NCI-H1105 treated with DMSO at 0.1 percent for 48 hours (cell line): ENCODE results near the gene CHDH.

ENCODE experiments used
- DNase-seq: peaks from one replicate; lab custom pipeline; 2025; lab: John Stamatoyannopoulos, UW

Gene CHDH, protein sequence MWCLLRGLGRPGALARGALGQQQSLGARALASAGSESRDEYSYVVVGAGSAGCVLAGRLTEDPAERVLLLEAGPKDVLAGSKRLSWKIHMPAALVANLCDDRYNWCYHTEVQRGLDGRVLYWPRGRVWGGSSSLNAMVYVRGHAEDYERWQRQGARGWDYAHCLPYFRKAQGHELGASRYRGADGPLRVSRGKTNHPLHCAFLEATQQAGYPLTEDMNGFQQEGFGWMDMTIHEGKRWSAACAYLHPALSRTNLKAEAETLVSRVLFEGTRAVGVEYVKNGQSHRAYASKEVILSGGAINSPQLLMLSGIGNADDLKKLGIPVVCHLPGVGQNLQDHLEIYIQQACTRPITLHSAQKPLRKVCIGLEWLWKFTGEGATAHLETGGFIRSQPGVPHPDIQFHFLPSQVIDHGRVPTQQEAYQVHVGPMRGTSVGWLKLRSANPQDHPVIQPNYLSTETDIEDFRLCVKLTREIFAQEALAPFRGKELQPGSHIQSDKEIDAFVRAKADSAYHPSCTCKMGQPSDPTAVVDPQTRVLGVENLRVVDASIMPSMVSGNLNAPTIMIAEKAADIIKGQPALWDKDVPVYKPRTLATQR

DNA sequence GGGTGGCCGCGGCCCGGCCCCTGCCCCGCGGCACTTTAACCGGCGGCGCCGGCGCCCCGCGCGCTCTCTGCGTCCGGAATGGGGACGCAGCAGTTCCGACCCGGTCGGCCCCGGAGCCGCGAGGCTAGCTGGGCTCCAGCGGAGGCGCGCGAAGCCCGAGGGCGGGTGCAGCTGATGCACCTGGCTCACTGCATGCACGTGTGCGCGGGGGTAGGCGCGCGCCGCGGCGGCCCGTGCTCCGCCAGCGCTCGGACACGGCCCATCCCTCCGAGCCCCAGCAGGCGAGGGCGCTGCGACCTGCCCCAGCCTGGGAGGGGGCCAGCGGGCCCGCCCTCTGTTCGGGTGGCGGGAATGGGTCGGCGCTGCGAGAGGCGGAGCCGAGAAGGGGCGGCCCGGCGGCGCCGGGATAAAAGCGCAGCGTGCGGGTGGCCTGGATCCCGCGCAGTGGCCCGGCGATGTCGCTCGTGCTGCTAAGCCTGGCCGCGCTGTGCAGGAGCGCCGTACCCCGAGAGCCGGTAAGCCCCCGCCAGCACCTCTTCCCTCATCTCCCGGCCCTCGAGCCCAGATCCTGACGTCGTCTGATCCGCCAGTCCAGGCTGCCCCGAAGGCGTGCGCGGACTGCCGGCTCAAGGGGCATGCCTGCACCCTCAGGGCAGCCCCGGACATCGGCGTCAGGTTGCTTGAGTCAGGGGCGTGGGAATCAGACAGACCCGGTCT is at the start of gene CHDH, which contains the start of gene IL17RB:
CHDH (minus strand) TSS at position 286 of the 717 bp plus-strand sequence. CDS start 22,411 bp downstream, outside the sequence.
IL17RB (plus strand) TSS at position 435 of the 717 bp plus-strand sequence; CDS start at position 456, 21 bp downstream.
- DNase-seq: peak; percentile 12

DNA sequence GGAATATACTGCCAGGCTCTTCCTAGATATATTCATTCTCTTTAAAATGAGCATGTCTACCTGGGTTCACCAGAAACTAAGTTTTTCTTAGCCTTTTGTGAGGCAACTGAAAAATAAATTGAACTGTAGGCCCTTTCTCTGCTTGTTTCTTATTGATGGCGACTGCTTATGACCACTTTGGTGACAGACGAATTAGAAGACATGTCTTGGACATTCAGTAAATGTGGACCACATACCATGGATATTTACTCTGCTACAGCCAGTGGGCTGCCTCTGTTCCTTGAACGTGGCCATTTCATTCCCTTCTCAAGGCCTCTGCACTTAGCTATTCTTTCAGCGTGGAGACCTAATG is 46.0 kb upstream of the CHDH start:
- no peak for DNase-seq

DNA sequence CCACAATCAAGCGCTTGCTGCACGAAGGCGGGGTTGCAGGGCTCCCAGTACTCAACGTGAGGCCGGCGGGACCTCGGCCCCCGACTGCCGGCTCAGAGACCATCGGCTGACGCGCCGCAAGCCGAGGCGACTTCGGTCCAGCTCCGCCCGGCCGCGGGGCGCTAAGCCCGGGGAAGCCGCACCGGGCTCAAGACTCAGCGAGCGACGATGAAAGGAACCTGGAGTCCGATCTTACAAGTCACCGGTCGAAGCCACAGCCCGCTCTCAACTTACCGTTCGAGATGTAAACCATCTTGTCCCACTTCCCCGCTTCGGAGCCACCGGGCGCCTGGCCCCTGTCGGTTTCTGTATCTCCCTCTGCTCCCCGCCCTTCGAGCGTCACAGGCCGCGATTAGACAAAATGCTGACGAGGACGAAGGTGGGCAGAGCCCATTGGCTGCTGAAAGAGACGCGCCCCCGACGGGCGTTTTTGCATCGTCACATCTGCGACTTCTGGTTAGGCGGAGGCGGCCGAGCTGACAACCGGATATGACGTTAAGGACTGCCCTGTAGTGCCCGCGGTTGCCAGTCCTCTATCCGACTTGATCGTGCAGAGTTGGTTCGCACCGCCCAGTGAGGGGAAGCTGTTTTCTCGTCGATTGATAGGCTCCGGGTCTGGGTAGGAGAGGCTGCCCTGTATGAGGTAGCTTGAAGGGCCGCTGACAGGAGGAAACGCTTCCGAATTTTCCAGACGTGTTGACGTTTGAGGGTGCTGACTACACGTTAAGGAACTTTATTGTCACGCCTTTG is 45.5 kb upstream of the CHDH start, which contains the start of gene SELENOK:
SELENOK (minus strand) TSS at position 363 of the 789 bp plus-strand sequence.
- peak; percentile 97 for DNase-seq

DNA sequence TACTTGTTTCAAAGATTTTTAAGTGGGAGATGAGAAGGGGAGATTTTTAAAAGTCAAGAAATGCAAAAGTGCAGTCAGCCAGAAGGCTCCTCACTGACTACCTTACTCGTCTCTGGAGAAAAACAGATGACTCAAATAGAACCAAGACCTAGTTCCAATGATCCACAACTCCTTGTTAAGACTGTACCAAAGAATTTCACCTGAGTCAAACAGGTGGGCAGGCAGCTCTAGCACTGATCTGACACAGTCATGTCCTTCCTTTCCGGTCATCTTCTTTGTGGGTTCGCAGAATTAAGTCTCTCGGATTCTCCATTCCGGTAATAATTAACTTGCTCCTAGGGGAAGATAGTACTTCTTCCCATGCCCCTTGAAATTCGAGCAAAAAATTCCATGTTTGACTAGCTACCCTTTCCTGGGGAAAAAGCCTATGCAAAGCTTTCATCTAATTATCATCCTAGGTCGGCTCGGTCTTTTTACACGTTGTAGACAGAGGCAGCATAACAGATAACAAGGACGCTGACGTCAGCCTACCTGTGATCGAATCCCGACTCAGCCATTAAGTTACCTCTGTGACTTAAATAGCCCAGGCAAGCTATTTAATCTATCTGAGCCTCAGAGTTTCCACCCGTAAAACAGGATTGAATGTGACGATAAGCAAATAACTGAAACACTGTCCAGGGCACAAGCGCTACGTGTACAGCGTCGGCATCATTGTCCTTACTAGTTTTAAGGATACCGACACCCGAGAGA is 44.7 kb upstream of the CHDH start:
- DNase-seq: peak; percentile 15

DNA sequence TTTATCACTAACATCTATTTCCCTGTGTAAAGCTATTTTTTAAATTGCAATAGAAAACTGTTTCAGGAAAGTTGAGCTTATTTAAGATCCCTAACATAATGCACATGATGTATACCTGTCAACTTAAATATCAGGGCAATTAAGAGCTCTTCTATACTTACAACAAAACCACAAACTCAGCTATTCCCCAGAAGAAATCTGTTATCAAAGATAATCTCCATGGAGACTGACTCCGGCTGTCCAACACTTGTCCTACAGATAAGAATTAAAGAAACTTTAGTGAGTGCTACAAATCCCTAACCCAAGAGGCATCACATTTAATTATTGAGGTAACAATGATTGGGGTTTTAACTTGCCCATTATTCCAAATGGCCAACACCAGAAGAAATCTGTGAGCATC is 42.0 kb upstream of the CHDH start:
- no peak for DNase-seq

DNA sequence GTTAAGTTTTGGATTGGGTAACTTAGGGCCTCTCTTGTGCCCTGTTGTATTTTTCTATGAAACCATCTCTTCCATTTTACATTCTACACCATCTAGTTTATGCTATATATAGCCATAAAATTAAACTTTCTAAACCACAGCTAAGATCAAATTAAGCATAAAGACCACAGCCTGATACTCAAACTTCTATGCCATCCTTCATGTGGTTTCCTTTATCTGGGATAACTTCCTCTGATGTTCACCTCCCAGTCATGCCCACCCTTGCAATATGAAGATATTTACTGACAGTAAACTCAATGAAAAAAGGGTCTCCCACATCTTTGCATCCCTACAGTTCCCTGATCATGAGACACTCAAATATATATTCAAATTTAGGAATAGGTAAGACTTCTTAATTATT is 41.2 kb upstream of the CHDH start:
- DNase-seq: no peak

DNA sequence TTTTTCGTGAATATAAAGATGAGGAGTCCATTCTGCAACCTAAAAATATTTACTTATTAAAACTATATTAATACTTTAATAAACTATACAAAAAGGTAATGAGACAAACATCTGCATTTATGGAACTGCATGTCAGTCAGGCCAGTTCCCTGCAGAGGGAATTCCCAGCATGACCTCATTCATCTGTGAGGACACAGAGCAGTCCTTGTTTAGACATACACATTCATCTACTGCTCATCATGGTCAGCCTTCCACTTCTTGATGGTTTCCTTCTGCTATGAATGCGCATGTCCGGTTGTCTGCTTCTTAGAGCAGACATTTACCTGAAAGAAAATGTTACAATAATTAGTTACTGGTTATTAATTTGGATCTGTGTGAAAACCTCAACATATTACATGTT is 39.0 kb upstream of the CHDH start:
- no peak for DNase-seq

DNA sequence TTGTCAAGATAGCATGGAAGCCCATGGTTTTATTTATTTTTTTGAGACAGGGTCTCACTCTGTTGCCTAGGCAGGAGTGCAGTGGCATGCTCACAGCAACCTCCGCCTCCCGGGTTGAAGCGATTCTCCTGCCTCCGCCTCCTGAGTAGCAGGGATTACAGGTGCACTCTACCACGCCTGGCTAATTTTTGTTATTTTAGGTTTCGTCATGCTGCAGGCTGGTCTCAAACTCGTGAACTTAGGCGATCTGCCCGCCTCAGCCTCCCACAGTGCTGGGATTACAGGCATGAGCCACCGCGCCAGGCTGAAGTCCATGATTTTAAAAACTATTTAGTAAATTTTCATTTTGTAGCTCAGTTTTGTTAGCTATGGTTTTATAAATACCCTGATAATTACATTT is 38.4 kb upstream of the CHDH start:
- DNase-seq: no peak

DNA sequence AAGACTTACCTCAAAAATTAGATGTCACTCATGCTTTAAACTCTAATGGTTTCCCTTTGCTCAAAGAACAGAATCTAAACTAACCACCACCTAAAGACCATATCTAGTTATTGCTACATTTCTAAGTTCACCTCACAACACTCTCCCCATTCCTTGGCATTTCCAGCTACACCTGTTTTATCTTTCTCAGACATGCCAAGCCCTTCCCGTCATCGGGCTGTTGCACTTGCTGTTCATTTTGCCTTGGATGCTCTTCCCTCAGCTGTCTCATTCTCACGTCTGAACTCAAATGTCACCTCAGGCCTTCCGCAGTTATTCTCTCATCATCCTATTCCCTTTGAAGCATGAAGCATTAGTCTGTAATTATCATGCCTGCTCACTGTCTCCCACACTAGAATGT is 36.8 kb upstream of the CHDH start:
- no peak for DNase-seq

DNA sequence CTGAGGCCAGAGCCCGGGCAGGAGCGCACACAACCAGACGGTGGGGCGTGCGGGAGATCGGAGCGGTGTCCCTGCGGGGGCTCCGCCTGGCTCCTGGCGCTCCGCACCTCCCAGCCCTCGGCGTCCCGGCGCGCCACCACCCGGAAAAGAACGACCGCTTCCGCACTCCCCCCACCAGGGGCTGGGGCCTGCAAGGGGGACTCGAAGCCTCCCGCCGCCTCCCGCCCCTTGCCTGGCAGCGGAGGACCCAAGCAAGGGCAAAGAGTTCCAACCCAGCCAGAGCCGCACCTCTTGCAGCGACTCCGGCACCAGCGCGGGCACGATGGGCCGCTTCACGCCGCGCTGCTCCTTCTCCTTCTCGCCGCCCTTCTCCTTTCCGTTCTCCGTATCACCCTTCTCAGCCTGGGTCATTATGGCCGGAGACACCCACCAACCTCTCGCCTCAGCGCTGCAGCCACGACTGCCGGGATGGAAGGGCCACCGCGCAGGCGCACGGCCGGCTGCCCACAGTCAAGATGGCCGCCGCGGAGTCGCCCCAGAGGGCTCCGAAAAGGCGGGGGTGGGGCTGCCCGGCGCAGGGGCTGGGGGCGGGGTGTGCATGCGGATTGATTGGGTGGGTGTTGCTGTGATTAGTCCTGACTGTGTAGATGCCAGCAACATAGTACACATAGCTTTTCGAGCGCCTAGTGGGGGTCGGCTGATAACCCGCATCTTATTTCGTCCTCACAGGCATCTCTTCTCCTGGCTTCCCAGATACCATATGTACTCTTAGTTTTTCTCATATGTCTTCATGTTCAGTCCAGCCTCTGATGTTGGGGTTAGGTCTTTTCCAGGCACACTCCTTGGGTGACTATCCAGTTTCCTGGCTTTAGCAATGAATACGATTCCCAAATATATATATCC is 35.7 kb upstream of the CHDH start, which contains the start of gene ACTR8:
ACTR8 (minus strand) TSS at position 462 of the 903 bp plus-strand sequence; CDS start at position 411, 51 bp downstream.
- DNase-seq: peak; percentile 72

DNA sequence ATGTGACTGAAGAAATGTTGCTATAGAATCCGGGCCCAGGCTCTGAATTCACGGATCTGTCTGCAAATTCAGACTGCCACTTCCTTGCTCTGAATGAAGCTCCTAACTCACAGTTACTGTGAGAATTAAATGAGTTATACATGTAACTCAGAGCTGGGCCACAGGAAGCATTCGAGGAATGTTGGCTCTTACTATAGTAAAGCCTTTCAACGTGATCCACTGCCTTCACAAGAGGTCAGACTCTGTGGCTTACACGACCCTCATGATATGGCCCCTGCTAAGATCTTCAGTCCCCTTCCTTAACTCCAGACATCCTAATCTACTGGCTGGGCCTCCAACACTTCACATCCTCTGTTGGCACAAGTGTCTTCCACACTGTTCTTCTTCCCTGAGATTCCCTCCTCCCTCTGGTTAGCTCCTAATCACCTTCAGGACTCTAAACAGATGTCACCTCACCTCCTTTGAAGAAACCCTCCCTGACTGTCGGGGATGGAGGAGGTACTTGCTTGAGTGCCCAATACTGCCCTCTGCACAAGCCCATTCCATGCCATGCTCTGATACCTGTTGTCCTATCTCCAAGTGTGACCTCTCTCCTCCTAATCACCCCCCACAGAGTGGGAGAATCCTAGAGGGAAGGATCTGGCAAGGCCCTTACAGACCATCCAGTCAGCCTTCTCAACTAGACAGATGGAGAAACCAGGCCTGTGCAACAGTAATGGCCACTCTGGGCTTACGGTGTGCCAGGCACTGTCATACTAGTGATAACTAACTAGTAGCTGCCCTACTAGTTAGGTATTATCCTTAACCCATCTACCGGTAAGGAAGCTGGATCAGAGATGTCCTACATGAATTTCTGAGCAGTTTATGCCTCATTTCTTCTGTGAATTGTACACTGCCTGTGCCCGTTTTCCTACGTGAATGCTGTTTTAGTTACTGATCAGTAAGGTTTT is 34.5 kb upstream of the CHDH start:
- no peak for DNase-seq

DNA sequence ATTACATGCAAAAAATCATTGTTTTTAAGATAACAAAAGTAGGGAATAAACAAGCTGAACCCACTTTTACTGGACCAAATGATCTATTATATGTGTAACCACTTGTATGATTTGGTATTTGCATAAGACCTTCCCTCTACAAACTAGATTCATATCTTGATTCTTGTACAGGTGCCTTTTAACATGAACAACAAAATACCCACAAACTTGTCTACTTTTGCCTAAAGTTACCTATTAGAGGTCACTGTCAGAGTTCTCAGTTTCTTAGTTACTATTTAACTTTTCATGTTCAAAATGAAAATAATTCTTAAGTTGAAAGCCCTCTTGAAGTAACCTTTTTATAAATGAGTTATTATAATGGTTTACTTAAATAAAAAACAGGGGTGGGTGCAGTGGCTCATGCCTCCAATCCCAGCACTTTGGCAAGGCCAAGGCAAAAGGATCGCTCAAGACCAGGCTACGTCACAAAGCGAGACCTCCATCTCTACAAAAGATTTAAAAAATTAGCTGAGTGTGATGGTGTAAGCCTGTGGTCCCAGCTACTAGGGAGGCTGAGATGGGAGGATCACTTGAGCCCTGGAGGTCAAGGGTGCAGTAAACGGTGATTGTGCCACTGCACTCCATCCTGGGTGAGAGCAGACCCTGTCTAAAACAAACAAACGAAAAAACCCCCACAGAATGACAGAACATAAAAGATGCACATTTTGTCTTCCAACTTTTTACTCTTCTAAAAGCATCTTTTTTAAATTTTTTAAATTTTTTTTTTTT is 19.7 kb upstream of the CHDH start:
- no peak for DNase-seq

DNA sequence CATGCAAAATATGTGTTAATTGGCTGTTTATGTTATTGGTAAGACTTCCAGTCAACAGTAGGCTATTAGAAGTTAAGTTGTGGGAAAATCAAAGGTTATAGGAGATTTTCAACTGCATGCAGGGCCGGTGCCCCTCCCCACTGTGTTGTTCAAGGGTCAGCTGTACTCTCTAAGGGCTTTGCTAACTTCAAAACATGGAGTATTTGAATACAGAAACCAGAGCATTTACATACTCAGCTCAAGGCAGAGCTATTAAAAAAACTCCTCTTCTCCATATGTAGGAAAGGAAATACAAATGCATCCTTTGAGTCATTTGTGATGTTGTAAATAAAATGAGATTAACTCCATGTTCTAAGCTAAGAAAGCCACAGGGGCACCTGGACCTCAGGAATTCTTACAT is 16.9 kb upstream of the CHDH start:
- DNase-seq: no peak

DNA sequence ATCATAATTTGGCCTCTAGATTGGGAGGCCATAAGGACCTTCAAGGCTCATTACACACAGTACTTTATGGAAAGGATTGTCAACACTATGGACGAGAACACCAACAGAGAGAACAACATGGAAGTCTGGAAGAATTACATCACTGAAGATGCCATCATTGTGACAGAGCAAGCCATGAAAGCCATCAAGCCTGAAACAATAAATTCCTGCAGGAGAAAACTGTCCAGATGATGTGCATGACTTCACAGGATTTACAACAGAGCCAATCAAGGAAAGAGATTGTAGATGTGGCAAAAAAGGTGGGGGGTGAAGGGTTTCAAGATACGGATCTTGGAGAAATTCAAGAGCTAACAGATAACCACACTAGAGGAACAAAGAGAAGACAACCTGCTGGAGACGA is 16.0 kb upstream of the CHDH start:
- no peak for DNase-seq

DNA sequence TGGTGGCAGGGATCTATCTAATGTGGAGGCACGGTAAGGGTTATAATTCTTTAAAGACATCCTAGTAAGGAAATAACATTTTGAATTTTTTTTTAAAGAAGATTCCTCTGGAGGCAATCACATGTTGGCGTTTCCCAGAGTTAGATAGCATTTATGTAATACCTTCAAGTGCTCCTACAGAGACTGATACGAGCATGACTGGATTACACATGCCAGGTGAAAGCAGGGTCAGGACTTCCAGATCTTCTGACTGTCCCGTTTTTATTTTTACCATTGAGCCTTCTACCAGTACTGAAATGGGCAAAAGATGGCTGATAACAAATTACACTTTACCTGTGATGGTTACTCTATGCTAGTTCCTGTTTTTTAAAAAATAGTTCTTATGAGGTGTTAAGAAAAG is 14.0 kb upstream of the CHDH start:
- DNase-seq: no peak

DNA sequence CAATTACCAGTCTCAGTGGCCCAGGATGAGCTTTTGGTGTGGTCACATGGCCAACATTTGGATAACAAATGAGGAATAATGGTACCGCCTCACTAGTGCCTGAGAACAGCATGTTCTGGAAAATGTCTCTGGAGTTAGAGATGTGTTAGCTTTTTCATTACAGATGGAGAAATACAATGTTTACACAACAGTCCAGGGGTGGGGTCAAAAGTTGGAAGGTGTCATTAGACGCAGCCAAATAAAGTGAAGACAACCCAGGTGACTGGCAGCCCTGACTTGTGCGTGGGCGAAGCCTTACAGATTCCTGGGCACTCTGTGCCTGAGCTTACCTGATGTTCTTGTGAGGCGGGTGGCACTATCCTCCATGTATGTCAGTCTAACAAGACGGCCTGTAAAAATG is 13.0 kb upstream of the CHDH start:
- DNase-seq: no peak

DNA sequence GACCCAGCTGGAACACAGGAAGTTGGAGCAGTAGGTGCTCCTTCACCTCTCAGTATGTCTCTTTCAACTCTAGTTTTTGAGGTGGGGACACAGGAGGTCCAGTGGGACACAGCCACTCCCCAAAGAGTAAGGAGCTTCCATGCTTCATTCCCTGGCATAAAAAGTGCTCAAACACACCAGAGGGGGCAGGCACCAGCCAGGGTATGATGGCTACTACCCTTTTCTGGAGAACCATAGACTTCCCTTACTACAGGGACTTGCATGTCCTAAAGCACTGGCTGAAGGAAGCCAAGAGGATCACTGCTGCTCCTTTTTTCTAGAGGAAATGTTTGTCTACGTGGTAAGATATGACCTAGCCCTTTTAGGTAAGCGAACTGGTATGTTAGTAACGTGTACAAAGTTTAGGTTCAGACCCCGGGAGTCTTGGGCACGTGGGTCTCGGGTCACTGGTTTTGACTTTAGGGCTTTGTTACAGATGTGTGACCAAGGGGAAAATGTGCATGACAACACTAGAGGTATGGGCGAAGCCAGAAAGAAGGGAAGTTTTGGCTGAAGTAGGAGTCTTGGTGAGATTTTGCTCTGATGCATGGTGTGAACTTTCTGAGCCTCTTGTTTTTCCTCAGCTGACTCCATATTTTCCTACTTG is 12.0 kb upstream of the CHDH start:
- no peak for DNase-seq

DNA sequence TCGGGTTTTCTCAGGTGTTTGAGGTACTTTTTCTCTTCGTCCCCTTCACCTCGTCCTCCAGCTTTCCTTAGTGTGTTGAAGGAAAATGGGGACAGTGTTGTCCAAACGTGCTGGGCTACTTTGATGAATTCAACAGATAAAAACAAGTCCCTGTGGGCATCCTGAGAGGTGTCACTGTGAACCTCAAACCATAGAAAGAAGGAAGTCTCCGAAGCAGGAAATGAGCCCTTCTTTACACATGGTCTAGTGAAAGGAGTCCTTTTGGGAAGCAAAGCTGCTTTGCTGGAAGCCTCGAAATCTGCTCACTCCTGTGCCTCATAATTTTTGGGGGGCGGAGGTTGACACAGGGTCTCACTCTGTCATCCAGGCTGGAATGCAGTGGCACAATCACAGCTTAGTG is 10.7 kb upstream of the CHDH start:
- no peak for DNase-seq
